HG03432 (cell line): Measurements from ENCODE around the gene MAGOH.

Experiments
- ATAC-seq: cut with Tn5 transposase; IDR thresholded peaks from one replicate; pipeline ENCODE4 v1.9.1; 2021; ENCODE audit warnings: mild to moderate bottlenecking, moderate library complexity; ENCODE audit not compliant: unreplicated experiment

Gene MAGOH

DNA sequence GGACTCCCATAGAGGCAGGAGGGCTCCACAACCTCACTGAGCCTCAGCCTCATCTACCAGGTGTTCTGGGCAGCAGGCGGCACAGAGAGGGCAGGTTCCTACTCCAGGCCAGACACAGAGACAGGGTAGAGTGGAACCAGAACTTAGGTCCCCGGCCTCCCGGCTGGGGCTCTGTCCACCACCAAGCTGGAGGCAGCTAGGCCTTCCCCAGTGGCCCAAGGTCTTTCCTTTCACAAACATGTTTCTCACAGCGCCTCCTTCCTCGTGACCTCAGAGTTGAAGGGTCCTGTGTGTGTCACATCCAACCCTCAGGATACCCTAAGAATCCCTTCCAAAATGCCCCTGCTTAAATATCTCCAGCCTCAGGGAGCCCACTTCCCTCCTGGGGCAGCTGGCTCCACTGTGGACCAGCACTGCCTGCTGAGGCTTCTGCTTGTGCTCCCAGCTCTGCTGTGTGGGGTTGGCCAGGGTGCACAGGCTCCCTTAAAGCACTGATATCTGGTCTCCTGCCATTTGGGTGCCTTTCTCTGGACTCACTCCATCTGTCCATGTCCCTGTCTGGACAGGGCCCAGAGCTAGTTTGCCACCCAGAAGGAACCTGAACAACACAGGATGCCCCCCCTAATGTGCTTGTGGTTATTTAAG lies 33.2 kb upstream of the MAGOH start:
- ATAC-seq, result no peak

DNA sequence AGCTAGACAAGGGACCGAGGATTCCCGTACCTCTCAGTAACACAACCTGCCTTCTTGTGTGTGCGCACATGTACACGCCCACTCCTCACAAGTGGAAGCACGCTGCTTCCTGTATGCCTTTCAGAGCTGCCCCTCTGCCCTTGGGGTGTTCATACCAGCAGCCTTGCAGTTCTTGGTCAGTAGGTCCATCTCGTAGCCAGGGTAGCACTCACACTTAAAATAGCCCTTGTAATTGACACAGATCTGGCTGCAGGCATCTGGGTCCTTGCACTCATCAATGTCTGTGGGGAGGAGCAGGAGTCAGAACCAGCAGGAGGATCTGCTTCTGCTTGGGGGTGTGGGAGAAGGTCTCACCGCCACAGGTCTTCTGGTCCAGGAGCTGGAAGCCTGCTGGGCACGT lies 32.6 kb upstream of the MAGOH start:
- ATAC-seq, result no peak

DNA sequence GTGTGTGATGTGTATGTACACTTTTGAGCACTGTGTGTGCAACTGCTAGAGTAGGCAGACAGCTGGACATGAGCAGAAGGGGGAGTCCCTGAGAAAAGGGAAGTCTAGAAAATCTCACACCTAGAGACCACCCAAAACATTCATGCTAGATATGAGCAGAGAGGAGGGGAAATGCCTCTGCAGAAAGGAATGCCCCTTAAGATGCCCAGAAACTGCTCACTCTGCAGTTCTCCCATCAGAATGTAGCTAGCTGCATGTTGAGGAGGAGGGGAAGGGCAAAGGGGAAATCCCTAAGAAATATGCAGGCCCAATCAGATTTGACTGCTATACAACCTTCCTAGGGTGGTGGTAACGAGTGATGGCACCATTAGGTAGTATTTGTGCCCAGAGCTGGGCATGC lies 31.8 kb upstream of the MAGOH start:
- no peak for ATAC-seq

DNA sequence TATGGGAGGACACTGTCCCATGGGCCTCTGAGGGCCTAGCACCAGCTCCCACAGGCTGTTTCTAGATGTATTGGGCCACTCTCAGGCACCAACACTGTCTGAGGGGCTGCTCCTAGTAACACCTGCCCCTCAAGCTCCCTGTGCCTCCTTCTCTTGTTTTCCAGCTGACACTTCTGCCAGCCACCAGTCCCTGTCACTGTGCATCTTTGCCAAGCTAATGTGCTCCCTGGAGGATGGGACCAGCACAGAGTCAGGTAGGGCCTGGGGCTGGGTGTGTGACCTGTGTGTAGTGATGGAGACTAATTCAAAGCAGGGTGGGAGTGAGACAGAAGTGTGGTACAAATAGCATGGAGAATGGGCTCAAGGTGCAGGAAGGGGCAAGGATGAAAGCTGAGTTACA lies 29.4 kb upstream of the MAGOH start:
- no peak for ATAC-seq

DNA sequence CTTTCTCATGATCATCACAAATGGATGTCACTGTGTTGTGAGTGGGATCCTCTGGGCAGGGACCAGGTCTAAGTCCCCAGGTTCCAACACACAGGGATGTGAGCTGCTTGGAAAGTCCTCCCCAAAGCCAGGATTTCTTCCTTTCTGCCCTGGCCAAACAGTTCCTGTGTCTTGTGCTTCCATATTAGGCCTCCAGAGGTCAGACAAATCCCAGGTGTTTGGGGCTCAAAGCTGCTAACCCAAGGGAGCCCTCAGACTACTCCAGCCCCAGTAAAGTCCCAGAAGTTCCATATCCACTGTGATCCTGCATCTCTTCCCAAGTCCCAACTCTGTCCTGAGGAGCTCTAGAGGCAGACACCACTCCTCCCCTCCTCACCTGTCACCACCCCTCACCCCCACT lies 27.7 kb upstream of the MAGOH start:
- ATAC-seq, result no peak

DNA sequence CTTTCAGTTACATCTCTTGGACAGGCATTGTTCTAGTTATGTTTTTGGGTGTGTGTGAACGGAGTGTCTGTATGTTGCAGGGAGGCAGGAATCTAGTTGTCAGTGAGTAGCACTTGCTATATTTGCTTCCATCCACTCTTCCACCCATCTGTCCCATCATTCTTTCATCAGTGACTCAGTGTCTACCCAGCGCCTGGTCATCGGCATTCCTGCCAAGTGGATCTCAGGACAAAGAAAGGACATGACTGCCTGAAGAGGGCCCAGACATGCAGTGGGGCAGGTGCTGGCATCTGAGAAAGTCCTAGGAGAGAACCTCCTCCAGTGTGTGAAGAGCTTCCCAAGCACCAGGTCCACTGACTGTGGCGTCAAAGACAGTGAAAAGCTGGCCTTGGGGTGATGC lies 27.3 kb upstream of the MAGOH start:
- no peak for ATAC-seq

DNA sequence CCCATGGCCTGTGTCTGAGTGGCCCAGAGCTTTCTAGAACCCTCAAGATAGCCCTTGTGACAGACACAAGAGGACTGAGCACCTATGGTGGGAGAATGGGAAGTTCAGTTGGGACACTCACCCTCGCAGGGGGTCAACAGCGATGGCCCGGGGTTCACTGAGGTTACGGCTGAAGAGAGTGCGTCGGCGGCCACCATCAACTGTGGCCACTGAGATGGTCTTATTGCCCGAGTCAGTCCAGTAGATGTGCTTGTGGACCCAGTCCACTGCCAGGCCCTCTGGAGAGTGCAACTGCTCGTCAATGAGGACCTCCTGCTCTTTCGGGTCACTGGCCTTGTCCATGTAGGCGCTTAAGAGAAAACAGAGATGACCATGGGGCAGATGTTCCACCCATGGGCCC lies 25.7 kb upstream of the MAGOH start:
- no peak for ATAC-seq

DNA sequence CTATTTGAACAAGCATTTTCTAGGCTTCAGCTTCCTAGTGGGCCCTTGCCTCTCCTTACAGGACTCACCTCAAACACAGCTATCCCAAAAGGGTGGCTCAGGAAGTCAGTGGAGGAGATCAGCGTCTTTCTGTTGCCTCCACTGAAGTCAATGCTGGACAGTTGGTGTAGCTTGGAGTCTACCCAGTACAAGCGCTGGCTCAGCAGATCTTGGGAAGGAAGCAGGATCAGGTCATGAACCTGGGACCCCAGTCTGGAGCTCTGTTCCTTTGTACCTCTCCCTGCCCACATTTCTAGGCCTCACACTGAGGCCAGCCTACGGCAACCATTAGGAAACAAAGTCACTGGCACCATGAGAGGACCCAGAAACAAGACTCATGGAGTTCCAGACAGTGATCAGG lies 23.7 kb upstream of the MAGOH start:
- ATAC-seq, result no peak

DNA sequence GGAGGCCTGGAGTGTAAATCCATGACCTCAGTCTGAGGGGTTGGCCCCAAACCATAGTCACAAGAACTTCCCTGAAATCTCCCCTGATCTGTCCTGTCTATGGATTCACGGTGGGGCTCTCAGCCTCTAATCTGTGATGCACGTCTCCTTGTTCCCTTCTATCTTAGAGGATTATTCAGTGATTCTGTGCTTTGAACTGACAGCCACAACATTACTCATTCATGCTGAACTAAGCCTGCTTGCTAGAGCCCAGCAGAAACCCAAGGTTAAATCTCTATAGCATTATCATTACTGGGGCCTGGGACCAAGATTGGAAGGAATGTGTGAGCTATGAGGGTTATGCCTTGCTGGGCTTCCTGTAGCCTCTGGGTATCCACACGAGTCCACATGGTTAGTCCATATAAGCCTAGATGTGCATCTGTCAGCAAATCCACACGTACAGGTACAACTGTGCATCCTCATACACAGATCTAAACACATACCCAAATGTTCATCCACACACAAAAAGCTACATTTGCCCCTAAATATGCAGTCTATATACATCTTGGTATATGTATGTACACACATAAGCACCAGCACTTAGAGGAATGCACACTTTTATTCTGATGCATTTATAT lies 22.4 kb upstream of the MAGOH start:
- ATAC-seq, result no peak

DNA sequence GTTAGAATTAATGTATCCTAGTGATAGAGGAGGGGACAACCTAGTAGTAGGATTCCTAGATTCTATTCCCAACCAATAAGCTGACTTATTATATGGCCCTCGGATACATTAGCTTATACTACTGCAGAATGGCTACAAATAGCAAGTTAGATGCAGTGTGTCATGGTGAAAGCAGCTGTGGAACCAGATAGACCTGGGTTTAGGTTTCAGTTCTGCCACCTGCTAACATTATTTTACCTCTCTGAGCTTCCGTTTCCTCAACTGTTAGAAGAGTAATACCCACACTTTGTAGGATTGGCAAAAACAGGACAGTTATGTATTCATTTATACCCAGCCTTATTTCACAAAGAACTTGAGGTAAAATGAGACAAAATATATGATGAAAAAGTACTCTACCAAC lies 21.6 kb upstream of the MAGOH start:
- no peak for ATAC-seq

DNA sequence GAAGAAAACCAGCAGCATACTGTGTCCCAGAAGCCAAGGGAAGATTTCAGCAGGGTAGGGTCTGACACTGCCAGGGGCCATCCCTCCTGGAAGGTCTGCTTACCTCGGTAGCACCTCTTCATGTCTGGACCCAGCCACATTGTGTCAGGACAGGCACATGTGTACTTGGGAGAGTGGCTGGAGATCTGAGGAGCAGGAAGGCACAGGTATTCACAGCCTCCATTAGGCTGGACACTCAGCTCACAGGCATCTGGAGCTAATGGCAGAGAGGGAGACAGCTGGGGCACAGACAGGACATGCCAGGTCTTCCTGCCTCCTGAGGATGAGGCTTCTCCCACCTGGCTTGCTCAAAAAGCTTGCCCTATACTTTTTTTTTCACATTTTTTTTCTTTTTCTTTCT lies 19.9 kb upstream of the MAGOH start:
- no peak for ATAC-seq

DNA sequence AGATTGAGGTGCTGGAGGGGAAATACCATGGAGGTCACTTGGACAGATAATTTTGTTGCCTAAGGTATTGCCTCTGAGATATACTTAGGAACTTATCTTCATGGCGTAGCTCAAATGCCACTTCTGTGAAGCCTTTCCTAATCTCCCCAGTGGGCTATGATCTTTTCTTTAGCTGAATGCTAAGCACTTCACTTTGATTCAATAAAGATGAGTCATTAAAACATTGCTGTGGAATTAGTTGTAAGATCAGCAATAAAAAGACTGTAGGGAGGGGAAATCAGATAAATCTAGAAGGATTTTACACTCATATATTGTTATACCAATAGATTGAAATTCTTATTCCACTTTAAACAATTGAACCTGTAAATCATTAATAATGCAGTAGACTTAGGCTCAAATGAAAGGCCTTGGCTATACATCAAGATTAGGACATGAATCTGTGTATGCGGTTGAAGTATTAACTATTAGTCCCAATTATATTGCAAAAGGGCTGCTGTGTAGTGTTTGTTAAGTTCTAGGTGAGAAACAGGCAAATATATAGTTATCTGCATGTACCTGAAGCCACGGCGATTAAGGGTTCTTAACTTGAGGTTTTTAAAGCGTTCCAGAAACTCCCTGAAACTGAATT lies 19.2 kb upstream of the MAGOH start:
- no peak for ATAC-seq

DNA sequence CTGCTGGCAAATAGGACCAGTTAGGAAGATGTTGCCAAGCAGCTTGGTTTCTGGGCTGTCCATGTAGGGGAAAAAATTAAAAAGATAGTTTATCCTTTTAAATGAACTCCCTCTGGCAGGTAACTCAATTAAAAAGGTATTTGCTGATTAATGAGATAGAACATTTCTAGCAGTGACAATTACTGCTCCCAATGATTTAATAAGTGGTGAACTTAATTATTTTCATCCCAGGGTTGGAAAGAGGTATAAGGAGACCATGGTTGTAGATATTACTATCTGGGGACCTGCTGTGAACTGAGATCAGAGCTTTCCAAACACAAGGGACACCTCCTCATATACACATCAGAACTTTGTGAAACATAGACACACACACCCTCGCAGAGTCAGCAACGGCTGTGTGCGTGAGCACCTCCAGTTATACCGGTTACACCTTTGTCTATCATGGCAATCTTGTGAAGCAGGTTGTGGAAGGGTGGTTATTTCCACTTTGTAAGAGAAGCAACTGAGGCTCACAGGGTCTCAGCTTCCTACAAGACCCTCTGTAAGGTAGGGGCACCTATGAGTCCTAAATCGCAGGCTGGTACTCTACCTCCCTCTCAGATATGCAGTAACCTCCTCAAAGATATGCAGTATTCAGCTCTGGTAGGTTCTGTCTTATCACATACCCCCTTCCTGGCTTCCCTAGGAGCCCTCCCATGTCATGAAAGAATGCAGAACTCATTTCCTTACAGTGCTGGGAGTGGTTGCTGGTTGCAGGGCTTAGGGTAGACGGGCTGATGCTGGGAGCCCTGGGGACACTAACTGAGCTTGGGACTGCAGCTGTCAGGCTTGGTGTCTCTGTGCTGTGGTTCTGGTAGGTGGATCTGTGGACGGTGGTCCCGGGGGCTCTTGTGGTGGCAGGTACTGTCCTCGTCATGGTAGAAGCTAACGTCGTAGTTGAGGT lies 18.5 kb upstream of the MAGOH start:
- ATAC-seq, result no peak

DNA sequence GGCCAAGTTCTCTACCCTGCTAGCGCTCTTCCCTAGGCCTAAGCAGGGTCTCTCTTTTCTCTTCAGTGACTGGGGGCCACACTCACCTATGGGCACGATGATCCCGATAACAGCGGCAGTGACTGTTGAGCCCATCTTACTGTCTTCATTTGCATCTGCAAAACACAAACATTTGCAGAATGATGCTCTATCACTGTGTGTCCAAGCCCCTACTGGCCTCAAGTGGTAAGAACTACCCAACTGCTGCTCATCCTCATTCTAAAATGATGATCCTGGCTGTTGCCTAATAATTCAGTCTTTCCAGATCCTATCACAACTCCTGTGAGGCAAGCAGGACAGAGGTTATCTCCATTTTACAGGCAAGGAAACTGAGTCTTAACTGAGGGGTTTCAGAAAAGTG lies 16.7 kb upstream of the MAGOH start:
- ATAC-seq, result no peak

DNA sequence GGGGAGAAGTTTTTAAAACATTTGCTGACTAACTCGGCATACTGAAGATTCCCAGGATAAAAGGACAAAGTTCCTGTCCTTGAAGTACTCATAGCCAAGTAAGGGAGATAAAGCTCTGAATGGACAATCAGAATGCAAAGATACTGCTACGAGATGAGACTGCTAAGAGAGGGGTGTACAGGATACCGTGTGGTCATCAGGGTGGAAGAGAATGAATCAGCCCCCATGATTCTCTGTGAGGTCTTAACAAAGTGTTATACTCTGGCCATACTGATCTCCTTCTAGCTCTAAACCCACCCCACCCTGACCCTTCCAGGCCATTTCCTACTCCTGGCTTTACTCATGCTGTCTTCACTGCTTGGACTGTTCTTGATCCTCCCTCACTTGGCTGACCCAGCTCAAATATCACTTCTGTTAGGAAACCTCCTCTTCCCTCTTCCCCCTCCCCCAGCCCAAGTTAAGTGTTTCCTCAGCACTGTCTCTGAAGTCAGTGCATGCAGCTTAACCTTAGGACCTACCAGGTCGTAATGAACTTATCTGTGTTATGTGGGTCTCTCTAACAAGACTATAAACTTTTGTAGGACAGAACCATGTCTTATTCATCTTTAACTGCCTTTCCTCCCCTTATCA lies 15.8 kb upstream of the MAGOH start:
- ATAC-seq, result no peak

DNA sequence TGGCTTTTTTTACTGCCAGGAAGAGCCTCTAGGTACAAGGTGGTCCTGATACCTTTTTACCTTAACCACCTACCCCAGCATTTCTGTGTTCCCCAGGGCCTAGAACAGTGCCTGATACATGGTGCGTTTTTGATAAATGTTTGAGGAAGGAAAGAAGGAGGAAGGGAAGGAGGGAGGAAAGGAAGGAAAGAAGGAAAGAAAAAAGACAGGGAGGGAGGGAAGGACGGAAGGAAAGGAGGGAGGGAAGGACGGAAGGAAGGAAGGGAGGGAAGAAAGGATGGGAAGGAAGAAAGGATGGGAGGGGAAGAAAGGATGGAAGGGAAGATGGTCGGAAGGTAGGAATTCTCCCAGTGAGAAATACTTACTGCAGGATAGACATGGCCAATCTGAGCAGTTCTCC lies 12.0 kb upstream of the MAGOH start:
- no peak for ATAC-seq

DNA sequence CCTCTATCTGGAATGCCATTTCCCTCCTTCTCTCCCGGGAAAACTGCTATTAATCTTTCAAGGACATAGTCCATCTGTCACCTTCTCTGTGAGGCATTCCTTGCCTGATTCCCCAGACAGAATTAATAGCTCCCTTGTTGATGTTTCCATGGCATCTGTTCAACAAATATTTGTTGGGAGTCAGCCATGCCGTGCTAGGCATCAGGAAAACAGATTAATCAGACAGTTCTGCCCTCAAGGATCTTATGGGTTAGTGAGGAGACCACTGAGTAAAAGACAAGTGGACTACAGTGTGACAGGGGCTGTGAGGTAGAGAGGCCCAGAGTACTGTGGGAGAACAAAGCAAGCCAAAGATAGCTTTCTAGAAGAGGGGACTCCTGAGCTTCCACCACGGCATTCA lies 11.4 kb upstream of the MAGOH start:
- no peak for ATAC-seq

DNA sequence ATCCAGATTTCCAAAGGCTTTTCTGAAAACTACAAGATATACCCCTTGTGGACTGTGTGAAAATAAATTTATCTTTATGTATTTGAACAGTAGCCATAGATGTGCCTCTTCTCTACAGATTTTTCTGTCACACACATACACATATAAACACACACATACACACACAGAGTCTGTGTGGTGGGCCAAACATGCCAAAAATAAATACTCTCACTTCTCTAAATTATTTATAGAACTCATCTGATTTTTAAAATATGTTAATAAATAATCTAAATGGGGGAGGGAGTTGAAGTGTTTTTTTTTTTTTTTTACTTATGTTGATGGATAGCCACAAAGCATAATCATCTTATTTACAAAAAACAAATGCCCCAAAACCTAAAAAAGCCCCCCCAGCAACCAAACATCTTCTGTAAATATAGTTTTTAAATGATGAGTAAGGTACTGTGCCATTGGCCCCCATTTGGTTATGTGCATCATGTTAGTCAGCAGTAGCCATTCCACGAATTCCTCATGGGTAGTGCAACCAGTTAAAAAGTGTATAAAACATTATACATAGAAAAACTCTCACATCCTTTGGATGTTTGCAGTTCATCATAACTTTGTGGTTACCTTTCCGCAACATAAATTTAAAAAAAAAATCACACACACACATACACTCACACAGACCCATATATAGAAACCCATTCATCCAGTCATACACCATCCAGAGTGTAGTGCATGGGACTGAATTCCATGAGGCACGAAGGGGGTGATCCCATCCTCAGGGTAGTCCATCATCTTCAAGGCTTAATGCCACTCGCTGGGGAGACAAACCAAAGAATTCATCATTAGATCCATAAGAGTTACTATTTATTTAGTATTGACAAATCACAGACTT lies 8.2 kb upstream of the MAGOH start:
- no peak for ATAC-seq

DNA sequence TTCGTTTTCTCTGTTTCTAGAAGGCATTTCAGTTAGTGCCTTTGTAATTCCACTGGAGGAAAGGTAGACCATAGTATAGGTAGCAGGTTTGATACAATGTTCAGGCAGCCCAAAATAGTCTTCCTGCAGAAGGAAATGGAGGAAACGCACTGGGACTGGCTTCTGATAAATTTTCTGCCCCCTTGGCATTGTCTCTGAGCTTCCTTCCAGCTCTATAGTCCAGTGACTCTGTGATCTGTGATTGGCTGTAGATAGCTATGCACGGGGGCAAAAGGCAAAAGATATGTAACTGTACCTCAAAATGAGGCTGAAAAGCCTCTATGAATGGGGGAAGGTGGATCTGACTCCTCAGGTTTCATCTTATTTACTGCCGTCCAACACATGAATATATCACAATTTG lies 5.8 kb upstream of the MAGOH start:
- no peak for ATAC-seq

DNA sequence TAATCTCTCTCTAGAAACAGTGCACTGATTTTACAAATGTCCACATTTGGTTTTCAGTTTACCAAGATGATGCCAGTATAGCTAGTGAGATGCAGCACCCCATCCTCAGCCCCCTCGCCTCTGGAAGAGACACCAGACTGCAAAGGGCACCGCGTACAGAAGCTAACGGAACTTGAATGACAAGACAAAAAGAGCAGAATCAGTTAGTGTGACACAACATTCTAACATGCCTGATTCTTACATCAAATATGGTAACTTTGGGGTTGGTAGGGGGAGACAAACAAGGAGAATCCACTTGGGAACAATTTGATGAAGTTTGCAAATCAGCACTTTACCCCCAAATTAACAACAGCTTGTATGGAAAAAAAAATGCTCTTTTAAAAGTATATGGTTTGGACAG lies 4.1 kb upstream of the MAGOH start:
- ATAC-seq, result no peak
